GM23338 (cell line): ENCODE results near the gene TSPEAR.

Experiments
- EZH2phosphoT487 ChIP-seq: fragments of 200-600 bp; sonication (generic); IDR thresholded peaks from one replicate; pipeline ENCODE4 v1.8.1; 2018; ENCODE audit warnings: antibody characterized with exemption; ENCODE audit not compliant: unreplicated experiment
- JUNB ChIP-seq: IDR thresholded peaks from one replicate; pipeline ENCODE4 v1.6.1; 2016; ENCODE audit warnings: antibody characterized with exemption; ENCODE audit not compliant: unreplicated experiment
- TF ChIP-seq, protein P1 (sequence below), 2 experiments: fragments of 200-600 bp in 1 of 2; sonication (generic) in 1 of 2; conservative IDR thresholded peaks; 2 replicates each; pipeline versions ENCODE4 v1.5.1 to v1.6.1; 2016 to 2017; ENCODE audit warnings: antibody characterized with exemption in 2 of 2, low read depth in 2 of 2, mild to moderate bottlenecking in 2 of 2, moderate library complexity in 1 of 2

DNA sequence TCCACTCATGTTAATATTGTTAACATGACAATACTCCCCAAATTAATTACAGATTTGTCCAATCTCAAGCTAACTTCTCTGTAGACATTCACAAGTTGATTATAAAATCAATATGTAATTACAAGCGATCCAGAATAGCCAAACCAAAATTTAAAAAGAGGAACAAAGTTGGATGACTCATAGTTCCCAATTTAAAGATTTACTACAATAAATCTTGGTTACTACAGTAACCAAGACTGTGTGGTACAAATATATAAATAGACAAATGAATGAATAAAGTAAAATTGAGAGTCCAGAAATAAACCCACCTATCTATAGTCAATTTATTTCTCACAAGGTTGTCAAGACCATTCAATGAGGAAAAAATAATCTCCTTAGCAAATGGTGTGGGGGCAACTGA is 145.0 kb downstream of the TSPEAR start:
- TF ChIP-seq, protein P1, sequence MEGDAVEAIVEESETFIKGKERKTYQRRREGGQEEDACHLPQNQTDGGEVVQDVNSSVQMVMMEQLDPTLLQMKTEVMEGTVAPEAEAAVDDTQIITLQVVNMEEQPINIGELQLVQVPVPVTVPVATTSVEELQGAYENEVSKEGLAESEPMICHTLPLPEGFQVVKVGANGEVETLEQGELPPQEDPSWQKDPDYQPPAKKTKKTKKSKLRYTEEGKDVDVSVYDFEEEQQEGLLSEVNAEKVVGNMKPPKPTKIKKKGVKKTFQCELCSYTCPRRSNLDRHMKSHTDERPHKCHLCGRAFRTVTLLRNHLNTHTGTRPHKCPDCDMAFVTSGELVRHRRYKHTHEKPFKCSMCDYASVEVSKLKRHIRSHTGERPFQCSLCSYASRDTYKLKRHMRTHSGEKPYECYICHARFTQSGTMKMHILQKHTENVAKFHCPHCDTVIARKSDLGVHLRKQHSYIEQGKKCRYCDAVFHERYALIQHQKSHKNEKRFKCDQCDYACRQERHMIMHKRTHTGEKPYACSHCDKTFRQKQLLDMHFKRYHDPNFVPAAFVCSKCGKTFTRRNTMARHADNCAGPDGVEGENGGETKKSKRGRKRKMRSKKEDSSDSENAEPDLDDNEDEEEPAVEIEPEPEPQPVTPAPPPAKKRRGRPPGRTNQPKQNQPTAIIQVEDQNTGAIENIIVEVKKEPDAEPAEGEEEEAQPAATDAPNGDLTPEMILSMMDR (conservative IDR thresholded peaks at IDR 0.05; ENCODE audit: low read depth in 2 of 2), result no peak
- no peak for TF ChIP-seq JUNB
- TF ChIP-seq EZH2phosphoT487, result no peak
